ENCODE results near the gene TSHZ3.

Gene TSHZ3

DNA sequence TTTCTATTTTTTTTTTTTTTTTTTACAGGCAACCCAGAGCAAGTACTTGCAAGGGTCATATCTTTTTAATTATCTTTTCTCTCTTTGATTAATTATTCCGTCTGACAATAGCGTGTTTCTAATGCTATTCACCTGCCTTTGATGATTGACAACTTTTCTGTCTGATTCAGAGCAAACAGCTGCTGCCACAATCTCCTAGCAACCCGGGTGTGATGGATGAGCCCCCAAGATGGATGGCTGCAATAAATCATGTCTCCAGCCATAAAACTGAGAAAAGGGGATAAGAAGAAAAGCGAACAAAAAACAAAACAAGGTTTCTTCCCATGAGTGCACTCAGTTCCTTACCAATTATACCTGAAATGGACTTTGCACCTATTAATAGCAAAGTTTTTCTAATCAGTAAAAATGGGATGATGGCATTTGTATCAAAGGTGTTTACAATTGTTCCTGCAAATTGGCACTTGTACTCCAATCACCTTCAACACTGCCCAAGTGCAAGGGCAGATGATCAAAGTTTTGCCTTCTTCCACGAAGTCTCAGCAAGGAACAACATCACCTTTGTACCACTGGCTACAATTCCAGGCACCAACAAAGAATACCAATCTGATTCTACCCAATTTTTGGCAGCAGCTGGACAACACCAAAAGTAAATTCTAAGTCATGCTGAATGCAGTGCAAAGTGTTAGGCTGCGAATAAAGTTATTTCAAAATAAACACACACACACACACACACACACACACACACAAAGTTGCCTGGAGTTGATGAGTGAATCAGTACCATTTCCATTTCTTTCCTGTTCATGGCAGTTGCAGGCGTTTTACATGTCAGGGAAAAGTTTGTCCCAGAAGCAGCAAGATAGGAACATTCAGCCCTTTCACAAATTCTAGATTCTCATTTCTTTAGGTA is 12.0 kb downstream of the TSHZ3 start:
- no peak for DNase-seq

- DNase-seq = no peak
These were observed 13.5 kb downstream of the TSHZ3 start for GRCh38 chr19:31335716-31336115.

GRCh38 chr19:31334849-31335624 is 14.2 kb downstream of the TSHZ3 start:
- no peak for DNase-seq

- no peak for DNase-seq
These were observed 15.0 kb downstream of the TSHZ3 start for GRCh38 chr19:31334101-31334848.

GRCh38 chr19:31332096-31332495 is 17.1 kb downstream of the TSHZ3 start:
- no peak for DNase-seq

DNA sequence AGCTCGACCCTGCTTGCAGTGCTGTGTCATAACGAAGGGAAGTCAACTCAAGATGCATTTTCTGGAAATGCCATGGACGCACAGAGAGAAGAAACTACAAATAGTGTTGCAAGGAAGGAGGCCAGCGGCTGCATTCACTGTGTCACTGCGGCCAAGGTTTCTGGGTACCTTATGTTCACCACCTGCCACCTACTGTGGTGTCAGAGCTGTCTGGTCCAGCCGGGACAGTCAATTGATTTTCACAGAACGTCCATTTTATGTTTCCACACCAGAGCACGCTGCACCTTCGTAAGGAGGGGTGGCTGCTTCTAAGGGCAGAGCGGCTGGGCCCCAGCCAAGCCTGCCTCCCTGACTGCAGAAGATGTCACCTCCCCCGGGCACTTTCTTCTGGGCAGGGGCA is 17.7 kb downstream of the TSHZ3 start:
- DNase-seq = no peak

DNA sequence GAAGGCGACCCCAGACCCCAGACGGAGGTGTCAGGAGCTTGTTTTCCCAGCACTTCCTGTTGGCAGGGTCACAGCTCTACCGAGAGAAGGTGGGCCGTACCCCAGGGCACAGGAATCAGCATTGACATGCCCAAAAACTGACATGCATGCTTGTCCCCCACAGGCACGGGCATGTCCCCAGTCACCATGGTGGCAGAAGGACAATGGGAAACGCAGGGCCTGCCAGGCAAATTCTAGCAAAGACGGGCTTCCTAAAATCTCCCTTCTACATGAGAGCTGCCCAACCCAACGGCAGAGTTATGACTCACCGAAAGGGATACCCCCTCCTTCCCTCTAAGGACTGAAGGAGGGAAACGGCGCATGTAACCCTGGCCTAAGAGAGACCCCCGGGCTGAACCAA is 18.5 kb downstream of the TSHZ3 start:
- DNase-seq = no peak

GRCh38 chr19:31330237-31330636 is 19.0 kb downstream of the TSHZ3 start:
- no peak for DNase-seq

- no peak for DNase-seq
These were observed 19.4 kb downstream of the TSHZ3 start for GRCh38 chr19:31329819-31330218.

DNA sequence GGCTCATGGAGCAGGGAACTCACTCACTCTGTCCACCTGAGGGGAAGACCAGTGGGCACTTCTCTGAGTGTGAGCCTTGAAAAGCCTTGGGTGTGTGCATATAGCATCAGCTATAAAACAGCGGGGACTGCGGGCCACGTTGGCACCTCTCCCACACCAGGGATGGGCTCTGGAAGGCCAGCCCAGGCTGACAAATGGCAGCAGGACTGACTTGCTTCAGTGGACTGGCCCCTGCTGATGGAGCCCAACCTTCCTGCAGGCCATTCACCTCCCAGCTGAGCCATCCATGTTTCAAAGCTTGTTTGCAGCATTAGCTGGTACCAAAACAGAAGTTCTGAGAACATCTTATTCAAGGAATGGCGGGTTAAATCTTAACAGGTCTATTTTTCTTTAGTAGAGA is 21.0 kb downstream of the TSHZ3 start:
- DNase-seq = no peak

DNA sequence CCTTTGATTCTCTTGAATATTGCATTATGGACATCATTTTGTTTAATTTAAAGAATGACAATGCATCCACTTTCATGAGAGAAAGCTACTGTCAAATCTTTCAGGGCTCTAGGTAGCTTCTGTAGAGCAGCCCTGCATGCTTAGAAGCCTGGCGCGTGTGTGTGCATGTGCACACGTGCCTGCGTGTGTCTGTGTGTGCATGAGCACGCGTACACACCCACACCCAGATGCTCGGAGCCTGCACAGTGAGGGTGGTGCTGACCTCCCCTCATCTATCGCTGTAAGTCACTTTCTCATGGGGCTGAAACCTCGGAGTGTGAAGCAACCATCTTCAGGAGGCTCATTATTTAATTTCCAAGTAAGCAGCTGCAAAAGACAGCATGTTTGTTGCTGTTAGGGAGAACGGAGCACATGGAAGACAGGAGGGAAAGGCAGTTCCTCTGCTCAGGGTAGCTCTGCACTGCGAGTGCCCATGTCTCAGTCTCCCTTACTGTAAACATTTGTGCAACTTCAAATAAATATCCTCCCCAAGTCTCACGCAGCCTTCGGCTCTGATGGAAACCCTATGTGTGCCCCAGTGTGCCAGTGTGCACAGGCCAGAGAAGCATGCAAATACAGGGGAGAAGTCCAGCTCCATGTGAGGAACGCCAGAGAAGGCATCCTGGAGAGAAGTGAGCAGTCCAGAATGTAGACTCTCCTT is 22.8 kb downstream of the TSHZ3 start:
- DNase-seq = no peak

- DNase-seq = no peak
These were observed 23.9 kb downstream of the TSHZ3 start for GRCh38 chr19:31325342-31325741.

DNA sequence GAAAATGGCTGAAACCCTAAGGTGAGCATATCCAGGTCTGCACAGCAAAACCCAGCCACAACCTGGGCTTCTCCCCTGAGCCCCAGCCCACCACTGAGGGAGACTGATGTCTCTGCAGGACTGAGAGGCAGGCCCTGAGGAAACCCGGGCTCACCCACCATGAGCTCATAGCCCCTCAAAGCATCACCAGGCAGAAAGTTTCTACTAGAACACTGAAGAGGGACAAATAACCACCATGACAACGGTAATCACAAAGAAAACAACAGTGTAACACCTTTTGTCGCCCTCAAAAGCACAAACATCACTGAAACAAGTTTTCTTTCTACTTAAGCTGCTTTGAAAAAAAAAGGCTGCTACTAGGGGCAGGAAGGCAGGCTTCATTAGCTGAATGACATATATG is 29.8 kb downstream of the TSHZ3 start:
- no peak for DNase-seq

- DNase-seq = no peak
These were observed 30.3 kb downstream of the TSHZ3 start for GRCh38 chr19:31318790-31319425.

GRCh38 chr19:31317570-31317969 is 31.7 kb downstream of the TSHZ3 start:
- DNase-seq = no peak

- no peak for DNase-seq
These were observed 32.1 kb downstream of the TSHZ3 start for GRCh38 chr19:31317093-31317492.

DNA sequence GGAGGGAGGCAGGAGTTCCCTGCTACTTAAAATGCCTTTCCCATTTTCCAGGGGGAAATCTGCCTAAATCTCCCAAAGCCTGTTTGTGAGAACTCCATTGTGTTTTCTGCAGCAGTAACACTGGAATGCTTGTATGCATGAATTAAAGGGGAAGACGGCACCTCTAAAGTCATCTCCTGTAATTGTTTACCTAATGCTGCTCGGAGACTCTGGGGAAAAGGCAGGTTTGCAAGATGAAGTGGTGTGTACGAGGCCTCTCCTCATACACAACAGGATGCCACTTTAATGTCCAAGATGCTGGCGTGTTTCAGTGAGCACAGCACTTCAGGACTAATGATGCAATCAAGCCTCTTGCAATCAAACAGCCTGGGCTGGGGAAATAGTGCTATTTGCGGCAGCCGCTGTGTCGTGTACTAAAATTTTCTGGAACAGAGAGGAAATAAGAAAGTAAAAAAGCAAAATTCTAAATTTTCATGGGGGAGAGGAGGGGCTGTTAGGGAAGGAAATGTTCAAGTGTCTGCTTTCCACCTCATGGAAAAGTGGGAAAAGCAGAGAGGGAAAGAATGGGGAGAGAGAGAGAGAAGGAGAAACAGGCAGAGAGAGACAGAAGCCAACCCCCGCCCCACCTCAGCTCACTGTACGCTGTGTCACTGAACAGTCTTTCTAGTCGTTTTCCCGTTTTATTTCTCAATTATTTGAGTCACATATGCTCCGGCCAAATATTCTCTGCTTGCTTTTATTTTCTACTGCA is 32.9 kb downstream of the TSHZ3 start:
- no peak for DNase-seq

GRCh38 chr19:31315652-31316051 is 33.6 kb downstream of the TSHZ3 start:
- no peak for DNase-seq

GRCh38 chr19:31314849-31315629 is 34.2 kb downstream of the TSHZ3 start:
- no peak for DNase-seq

DNA sequence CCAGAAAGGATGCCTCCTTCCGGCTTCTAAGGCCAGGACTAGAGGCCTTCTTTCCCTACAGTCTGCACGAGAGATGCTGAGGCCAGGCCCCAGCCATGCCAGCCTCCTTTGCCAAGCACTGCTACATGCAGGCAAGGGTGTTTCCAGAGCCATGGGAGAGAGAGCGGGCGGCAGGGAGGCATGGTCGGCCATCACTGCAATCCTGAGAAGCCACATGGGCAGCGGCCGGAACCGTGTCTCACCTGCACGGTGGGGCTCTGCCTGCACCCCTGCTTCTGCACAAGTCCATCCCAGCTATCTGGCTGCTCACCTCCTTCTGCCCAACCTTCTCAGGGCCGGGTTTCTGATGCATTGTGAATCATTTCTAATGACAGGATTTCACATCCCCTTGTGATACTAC is 35.1 kb downstream of the TSHZ3 start:
- no peak for DNase-seq
